K562 (cell line): ENCODE results near the gene SPACA9. TPM values are rescaled to one million over a fixed set of nuclear protein-coding genes. Genes with fewer than 3 reads are reported as not detected.

Experiments used
- ATAC-seq: fragments of 200-7000 bp; cut with Tn5 transposase; 3 replicates; pipeline ENCODE4 v1.9.1; 2020; ENCODE audit warnings: moderate library complexity
- BruUV-seq: library from RNA; stranded (reverse); fragments of 400-500 nt; replicated peaks from 2 replicates; lab custom pipeline; 2021; lab: Mats Ljungman, UMichigan
- CTCF ChIA-PET: fragments of 300-600 bp; formaldehyde crosslinking; extraction: SDS; loops from one replicate; lab custom pipeline; 2021; ENCODE audit warnings: low intra/inter-chr PET ratio; lab: Yijun Ruan, JAX
- POLR2A ChIA-PET: fragments of 300-600, 350-650 bp; sonication (Branson Sonifier 250); formaldehyde crosslinking; extraction: SDS; loops from one replicate; lab custom pipeline; 2021; ENCODE audit warnings: antibody characterized with exemption, inconsistent platforms; lab: Yijun Ruan, JAX
- DNase-seq, 4 experiments: peaks; one replicate each; pipeline versions ENCODE4 v3.0.0 to v3.0.0-alpha.2; 2011 to 2018; ENCODE audit warnings: low spot score in 3 of 4, mixed read lengths in 3 of 4; ENCODE audit errors: extremely low read depth in 1 of 4
- FAIRE-seq: peaks from 2 replicates; lab custom pipeline; 2011; peaks lifted over from hg19 to GRCh38; lab: Jason Lieb, UNC
- H2AFZ ChIP-seq: 2 replicates; pipeline ENCODE4 v1.6.0; 2011; ENCODE audit warnings: low read depth, low read length, control low read depth, inconsistent platforms
- H3K27ac ChIP-seq: fragments of 200-600 bp; 3 replicates; pipeline ENCODE4 v1.8.0; 2011; ENCODE audit warnings: low read depth, mild to moderate bottlenecking, control low read depth, inconsistent platforms, low read length, moderate library complexity, mixed read lengths; ENCODE audit errors: extremely low read depth
- H3K27me3 ChIP-seq, 2 experiments: fragments of 300-600 bp in 1 of 2; 2 replicates in 1 of 2; 3 replicates in 1 of 2; pipeline versions ENCODE4 v1.6.0 to v1.8.0; 2011; ENCODE audit warnings: inconsistent platforms in 2 of 2, low read length in 2 of 2, mild to moderate bottlenecking in 1 of 2, mixed read lengths in 1 of 2, moderate library complexity in 1 of 2; ENCODE audit not compliant: control insufficient read depth in 2 of 2, insufficient read depth in 2 of 2
- H3K36me3 ChIP-seq: fragments of 300-600 bp; 3 replicates; pipeline ENCODE4 v1.8.0; 2011; ENCODE audit warnings: mild to moderate bottlenecking, low read length, inconsistent platforms; ENCODE audit not compliant: control insufficient read depth, insufficient read depth
- H3K4me1 ChIP-seq, 2 experiments: fragments of 200-600 bp in 1 of 2; replicated peaks in 1 of 2; 2 replicates in 1 of 2; 3 replicates in 1 of 2; pipeline versions ENCODE4 v1.5.1 to v1.8.0; 2011; ENCODE audit warnings: inconsistent platforms in 2 of 2, low read length in 2 of 2, mild to moderate bottlenecking in 1 of 2, mixed read lengths in 1 of 2, moderate library complexity in 1 of 2; ENCODE audit not compliant: control insufficient read depth in 2 of 2, insufficient read depth in 2 of 2
- H3K4me2 ChIP-seq: 2 replicates; pipeline ENCODE4 v1.6.1; 2011; ENCODE audit warnings: low read length, control low read depth, inconsistent platforms, mixed read lengths; ENCODE audit not compliant: insufficient read depth
- H3K4me3 ChIP-seq: fragments of 200-600 bp; sonication (generic), shearing (Covaris generic); 2 replicates; pipeline ENCODE4 v1.5.1; 2016; ENCODE audit warnings: control low read depth, inconsistent platforms
- H3K79me2 ChIP-seq: fragments of 200-600 bp; 3 replicates; pipeline ENCODE4 v1.8.0; 2011; ENCODE audit warnings: low read length, inconsistent platforms; ENCODE audit not compliant: control insufficient read depth, insufficient read depth
- H3K9ac ChIP-seq, 2 experiments: 2 replicates each; pipeline versions ENCODE4 v1.6.0 to v1.6.1; 2011; ENCODE audit warnings: low read depth in 2 of 2, low read length in 2 of 2, control low read depth in 1 of 2, inconsistent platforms in 1 of 2, mild to moderate bottlenecking in 1 of 2, mixed read lengths in 1 of 2; ENCODE audit not compliant: insufficient read depth in 1 of 2
- H3K9me1 ChIP-seq: one replicate; pipeline ENCODE4 v1.6.0; 2011; ENCODE audit warnings: inconsistent platforms, mild to moderate bottlenecking, low read length, moderate library complexity; ENCODE audit not compliant: control insufficient read depth, insufficient read depth
- H3K9me3 ChIP-seq: replicated peaks from 2 replicates; pipeline ENCODE4 v1.5.1; 2011; ENCODE audit warnings: low read depth, low read length, inconsistent platforms; ENCODE audit not compliant: control insufficient read depth, insufficient read depth
- H4K20me1 ChIP-seq: replicated peaks from 2 replicates; pipeline ENCODE4 v1.6.1; 2011; ENCODE audit warnings: low read length, inconsistent platforms, mixed read lengths; ENCODE audit not compliant: control insufficient read depth, insufficient read depth
- KDM5B ChIP-seq: fragments of 200-600 bp; sonication (generic); IDR thresholded peaks from 2 replicates; pipeline ENCODE4 v1.6.1; 2012; ENCODE audit warnings: low read depth, mild to moderate bottlenecking, moderate library complexity, low read length, control low read depth, inconsistent platforms; ENCODE audit not compliant: insufficient replicate concordance
- NR2C2 ChIP-seq, 2 experiments: fragments of 200-800 bp in 1 of 2; sonication (Bioruptor generic) in 1 of 2; sonication (generic) in 1 of 2; formaldehyde crosslinking in 1 of 2; IDR thresholded peaks; 2 replicates each; pipeline versions ENCODE4 v1.6.1 to v1.8.0; 2016 to 2022; ENCODE audit warnings: mild to moderate bottlenecking in 1 of 2, missing compliant biosample characterization in 1 of 2, missing genetic modification characterization in 1 of 2, missing genetic modification reagents in 1 of 2
- POLR2A ChIP-seq: fragments of 450-650 bp; conservative IDR thresholded peaks from 2 replicates; pipeline ENCODE4 v1.6.1; 2016
- RFX5 ChIP-seq: IDR thresholded peaks from 2 replicates; pipeline ENCODE4 v1.6.1; 2011; ENCODE audit warnings: low read depth, mild to moderate bottlenecking, improper control_type of control experiment, low read length
- SP1 ChIP-seq: sonication (generic); formaldehyde crosslinking; IDR thresholded peaks from 2 replicates; pipeline ENCODE4 v1.8.1; 2022; ENCODE audit warnings: mild to moderate bottlenecking, missing genetic modification reagents
- TAL1 ChIP-seq: fragments of 450-650 bp; IDR thresholded peaks from 2 replicates; pipeline ENCODE4 v1.6.1; 2016; ENCODE audit warnings: mild to moderate bottlenecking
- ZNF3 ChIP-seq: fragments of 250-450 bp; sonication (Bioruptor Pico); IDR thresholded peaks from 2 replicates; pipeline ENCODE4 v1.5.0; 2021; ENCODE audit warnings: mild to moderate bottlenecking, moderate library complexity
- ZNF778 ChIP-seq: fragments of 450-650 bp; formaldehyde crosslinking; IDR thresholded peaks from 2 replicates; pipeline ENCODE4 v1.4.0; 2020; ENCODE audit warnings: mild to moderate bottlenecking, moderate library complexity
- WGBS: fragments of 100-300 bp; shearing (Covaris generic); methylation state at CpG from one replicate; pipeline ENCODE4 v1.1.6; 2016; ENCODE audit warnings: low coverage, mixed read lengths; ENCODE audit not compliant: insufficient coverage; ENCODE audit errors: missing lambda C conversion rate; 5-methylcytosine and 5-hydroxymethylcytosine counted together
- in situ Hi-C: fragments of 300-500 bp; cut with MboI; formaldehyde crosslinking; loops from 4 replicates; pipeline ENCODE4 v1.15.0; 2018; ENCODE audit warnings: inconsistent platforms, mixed read lengths
- intact Hi-C: fragments of 100-400 bp; cut with micrococcal nuclease; formaldehyde crosslinking; loops from 2 replicates; pipeline ENCODE4 v1.14.2; 2022
- polyA plus RNA-seq, 8 experiments: library from polyadenylated mRNA; depleted of rRNA in 4 of 8; stranded (reverse) in 5 of 8; unstranded in 3 of 8; fragments of >200 nt; fragmentation: Nextera tagmentation in 2 of 8; fragmentation: Illumina TruSeq in 1 of 8; extraction: Ambion mirVana in 2 of 8; extraction: Trizol in 1 of 8; gene quantifications; 2 replicates each; pipeline versions ENCODE4 v1.2.1 to v1.2.3, GENCODE V29; 2011 to 2014; ENCODE audit warnings: inconsistent platforms in 1 of 8, missing spikeins in 1 of 8
- total RNA-seq, 7 experiments: library from RNA; depleted of rRNA in 6 of 7; stranded (reverse); fragments of >200 nt in 6 of 7; fragmentation: Illumina TruSeq in 2 of 7; extraction: Trizol in 2 of 7; gene quantifications; 2 replicates each; pipeline versions ENCODE4 v1.2.1 to v1.2.3, GENCODE V29; 2011 to 2021; ENCODE audit warnings: low replicate concordance in 1 of 7
- TF ChIP-seq, protein P1 (sequence below): fragments of 450-650 bp; IDR thresholded peaks from 2 replicates; pipeline ENCODE4 v1.6.1; 2016; ENCODE audit warnings: missing biosample characterization, missing genetic modification characterization
- TF ChIP-seq, protein P2 (sequence below): fragments of 250-450 bp; sonication (Bioruptor Pico); IDR thresholded peaks from 2 replicates; pipeline ENCODE4 v1.5.0; 2020; ENCODE audit warnings: mild to moderate bottlenecking

The SPACA9 gene
- total and polyA plus RNA-seq, 9 of the 15 experiments (the other 6 are each of a cell fraction or from before 2014, with no cell fraction given) = 0.06 to 0.51 (median 0.36) TPM

DNA sequence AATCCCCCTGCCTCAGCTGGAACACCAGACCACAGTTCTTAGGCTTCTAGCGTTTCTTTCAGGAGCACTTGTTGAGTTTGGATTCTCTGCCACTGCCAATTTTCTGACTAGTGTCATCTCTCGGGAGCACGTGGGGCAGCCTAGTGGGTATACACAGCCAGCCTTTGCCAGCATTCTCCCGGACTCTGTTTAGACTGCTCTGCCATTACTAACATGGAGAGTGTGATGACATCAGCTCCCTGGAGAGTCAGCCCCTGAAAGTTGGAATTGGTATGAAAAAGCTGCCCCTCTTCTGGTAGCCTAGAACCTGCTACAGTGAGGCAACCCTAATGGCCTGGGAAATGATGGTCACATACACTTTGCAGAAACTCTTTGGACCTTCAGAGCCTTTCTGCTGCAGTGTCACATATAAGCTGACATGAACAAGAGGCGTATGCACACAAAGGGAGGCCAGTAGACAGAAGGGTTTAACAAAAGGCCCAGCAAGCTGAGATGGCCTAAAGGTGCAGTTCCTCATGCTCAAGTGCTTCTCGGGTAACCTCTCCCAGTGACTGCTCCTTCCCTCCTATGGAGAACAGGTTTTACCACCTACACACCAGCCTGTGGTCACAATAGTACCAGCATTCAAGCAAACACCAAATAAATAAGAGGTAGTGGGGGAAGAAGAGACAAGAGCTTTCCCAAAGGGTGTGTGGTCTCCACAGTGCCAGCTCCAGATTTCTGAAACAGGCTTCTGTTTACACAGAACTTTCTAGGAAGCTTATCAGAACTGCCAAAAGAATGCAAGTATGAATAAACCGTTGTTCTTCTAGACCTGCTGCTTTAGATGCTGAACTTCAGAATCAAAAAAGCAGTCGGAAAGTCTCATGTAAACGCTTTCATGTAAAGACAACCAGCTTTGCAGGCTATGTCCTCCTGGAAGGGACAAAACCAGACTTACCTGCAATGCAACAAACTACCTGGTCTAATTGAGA lies 16.5 kb downstream of the SPACA9 start:
- 66% methylated on average over 9 of the region's 9 CpGs for WGBS
- TF ChIP-seq POLR2A (no peak), ZNF778 (CRISPR knock-in tag) (no peak), NR2C2 (CRISPR knock-in tag; IDR thresholded peaks at IDR 0.05) (no peak), NR2C2 (tag; IDR thresholded peaks at IDR 0.05) (no peak), SP1 (CRISPR knock-in tag) (no peak), TAL1 (no peak), RFX5 (no peak), KDM5B (no peak), ZNF3 (CRISPR knock-in tag) (no peak)
- TF ChIP-seq, protein P1, sequence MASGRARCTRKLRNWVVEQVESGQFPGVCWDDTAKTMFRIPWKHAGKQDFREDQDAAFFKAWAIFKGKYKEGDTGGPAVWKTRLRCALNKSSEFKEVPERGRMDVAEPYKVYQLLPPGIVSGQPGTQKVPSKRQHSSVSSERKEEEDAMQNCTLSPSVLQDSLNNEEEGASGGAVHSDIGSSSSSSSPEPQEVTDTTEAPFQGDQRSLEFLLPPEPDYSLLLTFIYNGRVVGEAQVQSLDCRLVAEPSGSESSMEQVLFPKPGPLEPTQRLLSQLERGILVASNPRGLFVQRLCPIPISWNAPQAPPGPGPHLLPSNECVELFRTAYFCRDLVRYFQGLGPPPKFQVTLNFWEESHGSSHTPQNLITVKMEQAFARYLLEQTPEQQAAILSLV = no peak
- TF ChIP-seq, protein P2, sequence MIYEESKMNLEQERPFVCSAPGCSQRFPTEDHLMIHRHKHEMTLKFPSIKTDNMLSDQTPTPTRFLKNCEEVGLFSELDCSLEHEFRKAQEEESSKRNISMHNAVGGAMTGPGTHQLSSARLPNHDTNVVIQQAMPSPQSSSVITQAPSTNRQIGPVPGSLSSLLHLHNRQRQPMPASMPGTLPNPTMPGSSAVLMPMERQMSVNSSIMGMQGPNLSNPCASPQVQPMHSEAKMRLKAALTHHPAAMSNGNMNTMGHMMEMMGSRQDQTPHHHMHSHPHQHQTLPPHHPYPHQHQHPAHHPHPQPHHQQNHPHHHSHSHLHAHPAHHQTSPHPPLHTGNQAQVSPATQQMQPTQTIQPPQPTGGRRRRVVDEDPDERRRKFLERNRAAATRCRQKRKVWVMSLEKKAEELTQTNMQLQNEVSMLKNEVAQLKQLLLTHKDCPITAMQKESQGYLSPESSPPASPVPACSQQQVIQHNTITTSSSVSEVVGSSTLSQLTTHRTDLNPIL (CRISPR knock-in tag) = no peak

More for the DNA sequence above, 16.5 kb downstream of the SPACA9 start:
- no peaks in the 10 kb centered on the region for H3K79me2 ChIP-seq
- no peak overlapping the region for H3K4me2 ChIP-seq
- FAIRE-seq = no peak
- ATAC-seq = no peak
- no peaks in the 10 kb centered on the region for H3K9me1 ChIP-seq
- POLR2A ChIA-PET = interaction anchor here (0.8 to 1.5 kb wide), 2 partner anchors 9 to 12 kb away, joined by 3 to 5 read pairs; no protein-coding TSS in a partner anchor
- H3K27ac ChIP-seq = no peak overlapping the region
- peaks cover 35% of the 10 kb centered on the region; the same call in 2 of the 3 replicates for H3K36me3 ChIP-seq
- in situ Hi-C loops = no loop called here
- CTCF ChIA-PET = no interaction called here
- H3K4me1 ChIP-seq = peaks cover 0 to 2% of the 10 kb centered on the region in 2 experiments; a peak in 2 of 5 replicates
- H3K9ac ChIP-seq = no peak overlapping the region
- 0 out of 2 replicates have a peak, but pooled peaks cover 4% of the 10 kb centered on the region for H4K20me1 ChIP-seq
- intact Hi-C loops = no loop called here
- no peak overlapping the region for H3K4me3 ChIP-seq
- H3K9me3 ChIP-seq = no peaks in the 10 kb centered on the region
- no peak overlapping the region for H2AFZ ChIP-seq
- DNase-seq = no peak
- BruUV-seq = no TSS peak
- peaks cover 6 to 9% of the 10 kb centered on the region in 2 experiments; a peak in 4 of 5 replicates for H3K27me3 ChIP-seq
